HEK293 (cell line): ENCODE data around the gene KCNA5.

Source experiments
- CTCF ChIA-PET: fragments of 350-600 bp; formaldehyde crosslinking; extraction: SDS; loops from one replicate; lab custom pipeline; 2021; ENCODE audit warnings: antibody characterized with exemption; lab: Yijun Ruan, JAX
- POLR2A ChIA-PET: fragments of 300-600 bp; formaldehyde crosslinking; extraction: SDS; loops from one replicate; lab custom pipeline; 2020; ENCODE audit warnings: antibody characterized with exemption, inconsistent platforms; lab: Yijun Ruan, JAX
- H3K27ac ChIP-seq: fragments of 200-500 bp; sonication (Bioruptor generic); 2 replicates; pipeline ENCODE4 v1.5.1; 2014; ENCODE audit warnings: low read depth, low read length, control low read depth, inconsistent platforms; ENCODE audit errors: extremely low read depth
- H3K36me3 ChIP-seq, 2 experiments: fragments of 200-500 bp in 1 of 2; sonication (Bioruptor generic) in 1 of 2; 1 replicate in 1 of 2; 2 replicates in 1 of 2; pipeline ENCODE4 v1.5.1; 2014 to 2017; ENCODE audit warnings: inconsistent platforms in 2 of 2, low read length in 2 of 2; ENCODE audit not compliant: control insufficient read depth in 2 of 2, insufficient read depth in 1 of 2
- H3K4me1 ChIP-seq: fragments of 200-500 bp; sonication (Bioruptor generic); 2 replicates; pipeline ENCODE4 v1.5.1; 2014; ENCODE audit warnings: mild to moderate bottlenecking, low read length, inconsistent platforms; ENCODE audit not compliant: control insufficient read depth, insufficient read depth
- H3K4me3 ChIP-seq: 2 replicates; pipeline ENCODE4 v1.5.1; 2011; ENCODE audit warnings: low read depth, mild to moderate bottlenecking, control low read depth, low read length, moderate library complexity
- H3K9me3 ChIP-seq: fragments of 200-500 bp; sonication (Bioruptor generic); 2 replicates; pipeline ENCODE4 v1.5.1; 2014; ENCODE audit warnings: low read depth, low read length, inconsistent platforms; ENCODE audit not compliant: control insufficient read depth, insufficient read depth
- KLF1 ChIP-seq: fragments of 450-650 bp; formaldehyde crosslinking; IDR thresholded peaks from 2 replicates; pipeline ENCODE4 v1.5.1; 2016; ENCODE audit warnings: missing biosample characterization, missing genetic modification characterization
- ZNF114 ChIP-seq: fragments of 450-650 bp; formaldehyde crosslinking; IDR thresholded peaks from 2 replicates; pipeline ENCODE4 v1.5.0; 2017; ENCODE audit warnings: missing biosample characterization, missing genetic modification characterization
- ZNF280C ChIP-seq: fragments of 450-650 bp; formaldehyde crosslinking; IDR thresholded peaks from 2 replicates; pipeline ENCODE4 v1.5.1; 2016; ENCODE audit warnings: missing biosample characterization, missing genetic modification characterization
- ZNF302 ChIP-seq: fragments of 450-650 bp; formaldehyde crosslinking; IDR thresholded peaks from 2 replicates; pipeline ENCODE4 v1.5.1; 2016; ENCODE audit warnings: missing biosample characterization, missing genetic modification characterization, low read depth
- ZNF404 ChIP-seq: fragments of 450-650 bp; formaldehyde crosslinking; IDR thresholded peaks from 2 replicates; pipeline ENCODE4 v1.5.1; 2017; ENCODE audit warnings: missing biosample characterization, missing genetic modification characterization
- ZNF629 ChIP-seq: fragments of 450-650 bp; formaldehyde crosslinking; IDR thresholded peaks from 2 replicates; pipeline ENCODE4 v1.5.1; 2017; ENCODE audit warnings: missing biosample characterization, missing genetic modification characterization
- ZNF658 ChIP-seq: fragments of 450-650 bp; formaldehyde crosslinking; IDR thresholded peaks from 2 replicates; pipeline ENCODE4; 2016; ENCODE audit warnings: missing biosample characterization, missing genetic modification characterization
- ZSCAN4 ChIP-seq: fragments of 450-650 bp; formaldehyde crosslinking; IDR thresholded peaks from 2 replicates; pipeline ENCODE4 v1.5.1; 2017; ENCODE audit warnings: missing biosample characterization, missing genetic modification characterization

KCNA5 gene

GRCh38 chr12:5094551-5094950 is 50.9 kb downstream of the KCNA5 start:
- H3K9me3 ChIP-seq: no peaks in the 10 kb centered on the region
- CTCF ChIA-PET: interaction anchor here (0.6 to 1.0 kb wide), 2 partner anchors 11 to 73 kb away, joined by 3 to 4 read pairs; no protein-coding TSS in a partner anchor
- TF ChIP-seq KLF1 (tag by site-specific recombination) (no peak), ZNF404 (tag by site-specific recombination) (no peak), ZNF658 (no peak)
- TF ChIP-seq, all 188 proteins: peak for 0
- POLR2A ChIA-PET: no interaction called here
- Histone ChIP-seq H3K4me3 (no peak overlapping the region), H3K4me1 (no peaks in the 10 kb centered on the region), H3K36me3 (no peaks in the 10 kb centered on the region), H3K27ac (no peak overlapping the region)

GRCh38 chr12:5094986-5095385 is 51.3 kb downstream of the KCNA5 start:
- Histone ChIP-seq H3K9me3 (no peaks in the 10 kb centered on the region), H3K27ac (no peak overlapping the region), H3K4me1 (no peaks in the 10 kb centered on the region), H3K36me3 (no peaks in the 10 kb centered on the region), H3K4me3 (no peak overlapping the region)
- TF ChIP-seq ZNF629 (tag by site-specific recombination) (no peak), ZNF302 (tag by site-specific recombination) (no peak), ZNF114 (tag by site-specific recombination) (no peak), ZSCAN4 (tag by site-specific recombination) (no peak), ZNF280C (no peak)
- ChIA-PET POLR2A (no interaction called here), CTCF (interaction anchor here (0.6 kb wide), 1 partner anchor 11 kb away, joined by 4 read pairs; no protein-coding TSS in a partner anchor)
